Measurements from ENCODE around the gene PTPRD. TPM values are rescaled to one million over a fixed set of nuclear protein-coding genes. Genes with fewer than 3 reads are reported as not detected.

Gene PTPRD
- total and polyA plus RNA-seq, 2 experiments from 2014 or later: 11.5 to 58.0 TPM

DNA sequence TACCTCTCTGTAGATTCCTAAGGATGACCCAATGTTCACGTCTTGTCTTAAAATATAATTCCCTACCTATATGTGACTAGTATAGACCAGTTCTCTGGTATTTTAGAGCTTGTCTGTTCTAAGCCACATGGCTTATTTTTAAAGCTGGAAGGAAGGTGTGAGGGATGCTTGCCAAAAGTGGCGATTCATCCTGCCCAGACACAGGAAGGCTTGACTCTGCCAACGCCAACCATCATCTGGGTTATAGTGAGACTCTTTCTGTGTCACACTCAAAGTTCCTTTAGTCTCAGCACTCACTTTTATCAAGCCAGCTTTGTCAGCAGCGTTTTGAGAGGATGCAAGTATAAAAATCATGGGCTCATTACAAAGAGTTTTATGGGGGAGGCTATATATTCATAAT is 500.0 kb downstream of the PTPRD start (continued):
- TF ChIP-seq, protein P1, sequence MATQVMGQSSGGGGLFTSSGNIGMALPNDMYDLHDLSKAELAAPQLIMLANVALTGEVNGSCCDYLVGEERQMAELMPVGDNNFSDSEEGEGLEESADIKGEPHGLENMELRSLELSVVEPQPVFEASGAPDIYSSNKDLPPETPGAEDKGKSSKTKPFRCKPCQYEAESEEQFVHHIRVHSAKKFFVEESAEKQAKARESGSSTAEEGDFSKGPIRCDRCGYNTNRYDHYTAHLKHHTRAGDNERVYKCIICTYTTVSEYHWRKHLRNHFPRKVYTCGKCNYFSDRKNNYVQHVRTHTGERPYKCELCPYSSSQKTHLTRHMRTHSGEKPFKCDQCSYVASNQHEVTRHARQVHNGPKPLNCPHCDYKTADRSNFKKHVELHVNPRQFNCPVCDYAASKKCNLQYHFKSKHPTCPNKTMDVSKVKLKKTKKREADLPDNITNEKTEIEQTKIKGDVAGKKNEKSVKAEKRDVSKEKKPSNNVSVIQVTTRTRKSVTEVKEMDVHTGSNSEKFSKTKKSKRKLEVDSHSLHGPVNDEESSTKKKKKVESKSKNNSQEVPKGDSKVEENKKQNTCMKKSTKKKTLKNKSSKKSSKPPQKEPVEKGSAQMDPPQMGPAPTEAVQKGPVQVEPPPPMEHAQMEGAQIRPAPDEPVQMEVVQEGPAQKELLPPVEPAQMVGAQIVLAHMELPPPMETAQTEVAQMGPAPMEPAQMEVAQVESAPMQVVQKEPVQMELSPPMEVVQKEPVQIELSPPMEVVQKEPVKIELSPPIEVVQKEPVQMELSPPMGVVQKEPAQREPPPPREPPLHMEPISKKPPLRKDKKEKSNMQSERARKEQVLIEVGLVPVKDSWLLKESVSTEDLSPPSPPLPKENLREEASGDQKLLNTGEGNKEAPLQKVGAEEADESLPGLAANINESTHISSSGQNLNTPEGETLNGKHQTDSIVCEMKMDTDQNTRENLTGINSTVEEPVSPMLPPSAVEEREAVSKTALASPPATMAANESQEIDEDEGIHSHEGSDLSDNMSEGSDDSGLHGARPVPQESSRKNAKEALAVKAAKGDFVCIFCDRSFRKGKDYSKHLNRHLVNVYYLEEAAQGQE (IDR thresholded peaks at IDR 0.05; ENCODE audit: unreplicated experiment): no peak
- no peak for TF ChIP-seq NANOG (IDR thresholded peaks at IDR 0.05; ENCODE audit: borderline replicate concordance)

- Histone ChIP-seq H3K4me2 (no peak overlapping the region), H3K79me2 (replicated peaks; ENCODE audit: insufficient read depth) (no peaks in the 10 kb centered on the region), H3K27me3 (ENCODE audit: insufficient read depth) (no peaks in the 10 kb centered on the region), H3K4me3 (no peak overlapping the region), H3K4me1 (ENCODE audit: insufficient read depth) (no peaks in the 10 kb centered on the region), H3K27ac (ENCODE audit: low read depth) (no peak overlapping the region), H2AFZ (no peak overlapping the region), H4K20me1 (replicated peaks; ENCODE audit: insufficient read depth) (no peaks in the 10 kb centered on the region), H3K36me3 (ENCODE audit: insufficient read depth) (no peaks in the 10 kb centered on the region), H3K9me2 (ENCODE audit: insufficient read depth) (no peaks in the 10 kb centered on the region), H3F3A (replicated peaks; ENCODE audit: low read depth) (no peaks in the 10 kb centered on the region)
- Mint-ChIP-seq H3K4me3 (no peak overlapping the region), H3K4me1 (peaks cover 3% of the 10 kb centered on the region; the same call in 1 of the 3 replicates), H3K36me3 (ENCODE audit: low read depth) (no peaks in the 10 kb centered on the region), H3K27ac (no peak overlapping the region), H3K9me3 (no peaks in the 10 kb centered on the region), H3K27me3 (ENCODE audit: insufficient read depth, low read depth, poor library complexity) (no peaks in the 10 kb centered on the region)
- TF ChIP-seq STAT1 (IDR thresholded peaks at IDR 0.05; ENCODE audit: unreplicated experiment) (no peak), ZNF331 (CRISPR knock-in tag; IDR thresholded peaks at IDR 0.05; ENCODE audit: low read depth) (no peak), EZH2phosphoT487 (IDR thresholded peaks at IDR 0.05; ENCODE audit: unreplicated experiment) (no peak), POLR2AphosphoS5 (IDR thresholded peaks at IDR 0.05; ENCODE audit: low read depth) (no peak), EZH2 (IDR thresholded peaks at IDR 0.05; ENCODE audit: low read depth, unreplicated experiment) (no peak), JUNB (IDR thresholded peaks at IDR 0.05; ENCODE audit: unreplicated experiment) (no peak), ETS1 (IDR thresholded peaks at IDR 0.05) (no peak)
- DNase-seq (ENCODE audit: low spot score) (no peak), ATAC-seq (no peak)
Observed at GRCh38 chr9:10112070-10112469, 500.7 kb downstream of the PTPRD start.

GRCh38 chr9:10108815-10109214 is 504.0 kb downstream of the PTPRD start:
- Histone ChIP-seq H3K27ac (ENCODE audit: low read depth) (no peak overlapping the region), H3K9me2 (ENCODE audit: insufficient read depth) (no peaks in the 10 kb centered on the region), H3F3A (replicated peaks; ENCODE audit: low read depth) (no peaks in the 10 kb centered on the region), H2AFZ (no peak overlapping the region), H4K20me1 (replicated peaks; ENCODE audit: insufficient read depth) (no peaks in the 10 kb centered on the region), H3K36me3 (ENCODE audit: insufficient read depth) (no peaks in the 10 kb centered on the region), H3K4me1 (ENCODE audit: insufficient read depth) (no peaks in the 10 kb centered on the region), H3K4me3 (no peak overlapping the region), H3K27me3 (ENCODE audit: insufficient read depth) (no peaks in the 10 kb centered on the region), H3K4me2 (no peak overlapping the region), H3K79me2 (replicated peaks; ENCODE audit: insufficient read depth) (no peaks in the 10 kb centered on the region)
- Mint-ChIP-seq H3K27ac (no peak overlapping the region), H3K27me3 (ENCODE audit: insufficient read depth, low read depth, poor library complexity) (no peaks in the 10 kb centered on the region), H3K36me3 (ENCODE audit: low read depth) (no peaks in the 10 kb centered on the region), H3K9me3 (no peaks in the 10 kb centered on the region), H3K4me1 (peaks cover 3% of the 10 kb centered on the region; the same call in 1 of the 3 replicates), H3K4me3 (no peak overlapping the region)
- no peak for DNase-seq (ENCODE audit: low spot score)
- TF ChIP-seq, protein P1 (IDR thresholded peaks at IDR 0.05; ENCODE audit: unreplicated experiment): no peak
- TF ChIP-seq, protein P2, sequence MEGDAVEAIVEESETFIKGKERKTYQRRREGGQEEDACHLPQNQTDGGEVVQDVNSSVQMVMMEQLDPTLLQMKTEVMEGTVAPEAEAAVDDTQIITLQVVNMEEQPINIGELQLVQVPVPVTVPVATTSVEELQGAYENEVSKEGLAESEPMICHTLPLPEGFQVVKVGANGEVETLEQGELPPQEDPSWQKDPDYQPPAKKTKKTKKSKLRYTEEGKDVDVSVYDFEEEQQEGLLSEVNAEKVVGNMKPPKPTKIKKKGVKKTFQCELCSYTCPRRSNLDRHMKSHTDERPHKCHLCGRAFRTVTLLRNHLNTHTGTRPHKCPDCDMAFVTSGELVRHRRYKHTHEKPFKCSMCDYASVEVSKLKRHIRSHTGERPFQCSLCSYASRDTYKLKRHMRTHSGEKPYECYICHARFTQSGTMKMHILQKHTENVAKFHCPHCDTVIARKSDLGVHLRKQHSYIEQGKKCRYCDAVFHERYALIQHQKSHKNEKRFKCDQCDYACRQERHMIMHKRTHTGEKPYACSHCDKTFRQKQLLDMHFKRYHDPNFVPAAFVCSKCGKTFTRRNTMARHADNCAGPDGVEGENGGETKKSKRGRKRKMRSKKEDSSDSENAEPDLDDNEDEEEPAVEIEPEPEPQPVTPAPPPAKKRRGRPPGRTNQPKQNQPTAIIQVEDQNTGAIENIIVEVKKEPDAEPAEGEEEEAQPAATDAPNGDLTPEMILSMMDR (conservative IDR thresholded peaks at IDR 0.05; ENCODE audit: low read depth in 2 of 2): no peak
- TF ChIP-seq ETS1 (IDR thresholded peaks at IDR 0.05): no peak
- no peak for TF ChIP-seq ZNF114 (CRISPR knock-in tag; IDR thresholded peaks at IDR 0.05)
- no peak for TF ChIP-seq EZH2phosphoT487 (IDR thresholded peaks at IDR 0.05; ENCODE audit: unreplicated experiment)
- no peak for TF ChIP-seq EZH2 (IDR thresholded peaks at IDR 0.05; ENCODE audit: low read depth, unreplicated experiment)
- TF ChIP-seq ZNF331 (CRISPR knock-in tag; IDR thresholded peaks at IDR 0.05; ENCODE audit: low read depth): no peak
- ATAC-seq: no peak
